NCI-H1092 treated with DMSO at 0.1 percent for 48 hours (cell line): ENCODE measurements around the gene DIP2B.
"Not testable (repeated sequence)": the region's sequence is repeated elsewhere in the genome, so short reads cannot be mapped to it uniquely, and the experiment has no call there.

Source experiments
- DNase-seq: peaks from one replicate; lab custom pipeline; 2025; lab: John Stamatoyannopoulos, UW

Gene DIP2B

GRCh38 chr12:50679612-50680011 lies 174.8 kb downstream of the DIP2B start:
- DNase-seq, result no peak

DNA sequence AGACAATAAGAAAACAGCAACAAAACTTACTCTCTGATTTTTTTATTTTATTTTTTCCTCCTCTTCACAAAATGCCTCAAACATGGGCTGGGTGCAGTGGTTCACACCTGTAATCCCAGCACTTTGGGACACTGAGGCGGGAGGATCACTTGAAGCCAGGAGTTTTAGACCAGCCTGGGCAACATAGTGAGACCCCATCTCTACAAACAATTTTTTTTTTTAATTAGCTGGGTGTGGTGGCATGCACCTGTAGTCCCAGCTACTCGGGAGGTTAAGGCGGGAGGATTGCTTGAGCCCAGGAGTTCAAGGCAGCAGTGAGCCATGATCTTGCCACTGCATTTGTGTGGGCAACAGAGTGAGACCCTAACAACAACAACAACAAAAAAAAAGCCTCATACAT lies 176.3 kb downstream of the DIP2B start:
- not testable (repeated sequence) for DNase-seq

GRCh38 chr12:50685641-50686040 lies 180.9 kb downstream of the DIP2B start:
- DNase-seq, result no peak

DNA sequence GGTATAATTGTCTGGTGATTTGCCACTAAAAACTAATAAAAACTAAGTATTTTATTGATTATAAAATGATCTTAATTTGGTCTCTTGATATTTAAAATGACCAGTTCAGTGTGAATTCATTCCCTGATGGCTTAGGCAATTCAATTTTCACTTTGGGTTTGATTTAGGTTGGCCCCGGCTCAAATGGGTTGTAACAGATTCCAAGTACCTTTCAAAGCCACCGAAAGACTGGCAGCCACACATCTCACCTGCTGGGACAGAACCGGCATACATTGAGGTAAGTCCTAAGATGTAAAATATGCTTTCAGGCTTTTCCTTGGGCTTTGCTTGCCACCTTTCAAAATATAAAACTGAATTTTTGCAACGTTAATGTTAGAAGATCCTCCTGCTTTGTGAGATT lies 181.6 kb downstream of the DIP2B start:
- DNase-seq, result no peak

DNA sequence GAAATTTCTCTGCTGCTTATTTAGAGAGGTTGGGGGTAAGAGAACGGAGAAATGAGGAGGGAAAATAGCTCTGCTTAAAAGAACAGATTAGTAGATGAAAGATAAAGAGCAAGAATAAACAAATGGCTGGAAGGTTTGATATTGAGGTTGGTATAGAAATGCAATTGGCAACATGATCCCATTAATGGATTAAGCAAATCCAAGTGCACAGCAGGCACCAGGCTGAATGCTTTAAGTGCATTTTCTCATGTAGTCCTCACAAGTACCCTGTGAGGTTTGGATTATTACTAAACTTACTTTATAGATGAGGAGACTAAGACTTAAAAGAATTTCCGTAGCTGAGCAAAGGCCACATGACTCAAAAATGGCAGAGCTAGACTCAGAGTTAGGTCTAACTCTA lies 182.2 kb downstream of the DIP2B start:
- no peak for DNase-seq

- DNase-seq, result no peak
These were observed 184.7 kb downstream of the DIP2B start for GRCh38 chr12:50689437-50689836.

DNA sequence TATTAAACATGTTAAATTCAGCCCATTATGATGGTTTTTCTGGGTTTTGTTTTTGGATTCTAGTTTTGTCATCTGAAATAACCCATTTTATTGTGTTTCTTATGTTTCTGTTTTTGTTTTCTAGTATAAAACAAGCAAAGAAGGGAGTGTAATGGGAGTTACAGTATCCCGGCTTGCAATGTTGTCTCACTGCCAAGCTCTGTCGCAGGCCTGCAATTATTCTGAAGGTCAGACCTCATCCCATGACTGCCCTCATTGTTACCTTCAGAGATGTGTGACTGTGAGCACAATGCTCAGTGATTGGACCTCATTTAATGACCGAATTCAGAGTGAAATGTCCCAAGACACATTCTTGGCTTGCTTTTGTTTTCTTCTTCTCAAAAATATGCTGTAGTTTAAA lies 186.1 kb downstream of the DIP2B start:
- no peak for DNase-seq

- DNase-seq, result no peak
These were observed 191.2 kb downstream of the DIP2B start for GRCh38 chr12:50695961-50696360.

- no peak for DNase-seq
These were observed 192.1 kb downstream of the DIP2B start for GRCh38 chr12:50696931-50697330.

DNA sequence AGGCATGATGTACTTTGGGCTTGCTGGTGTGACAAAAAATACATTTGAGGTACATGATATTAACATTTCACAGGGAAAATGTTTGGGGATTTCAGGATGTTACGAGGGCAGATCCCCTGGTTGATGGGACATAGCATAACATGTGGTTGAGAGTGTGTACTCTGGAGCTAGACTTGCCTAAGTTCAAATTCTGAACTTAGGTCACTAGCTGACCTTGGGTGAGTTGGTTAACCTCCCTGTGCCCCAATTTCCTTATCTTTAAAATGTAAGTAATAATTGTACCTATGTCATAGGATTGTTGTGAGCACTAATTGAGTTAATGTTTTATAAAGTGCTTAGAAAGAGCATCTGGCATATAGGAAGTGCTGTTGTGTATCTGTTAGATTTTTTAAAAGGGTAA lies 194.4 kb downstream of the DIP2B start:
- no peak for DNase-seq

DNA sequence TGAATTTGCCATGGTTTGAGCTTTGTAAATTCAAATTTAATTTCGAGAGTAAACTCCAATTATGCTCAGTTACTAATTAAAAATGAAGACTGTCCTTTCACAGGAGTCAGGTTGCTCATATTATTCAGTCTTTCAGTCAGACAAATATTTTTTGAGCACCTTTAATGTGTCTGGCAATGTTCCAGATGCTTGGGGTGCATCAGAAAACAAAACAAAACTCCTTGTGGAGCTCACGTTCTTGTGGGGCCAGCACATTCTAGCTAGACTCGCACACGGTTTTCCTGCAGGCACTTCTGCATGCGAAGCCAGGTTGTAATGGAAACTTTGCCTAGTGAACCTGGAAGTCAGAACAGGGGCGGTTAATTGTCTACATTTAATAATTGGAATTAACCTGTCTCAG lies 195.2 kb downstream of the DIP2B start:
- DNase-seq, result no peak

DNA sequence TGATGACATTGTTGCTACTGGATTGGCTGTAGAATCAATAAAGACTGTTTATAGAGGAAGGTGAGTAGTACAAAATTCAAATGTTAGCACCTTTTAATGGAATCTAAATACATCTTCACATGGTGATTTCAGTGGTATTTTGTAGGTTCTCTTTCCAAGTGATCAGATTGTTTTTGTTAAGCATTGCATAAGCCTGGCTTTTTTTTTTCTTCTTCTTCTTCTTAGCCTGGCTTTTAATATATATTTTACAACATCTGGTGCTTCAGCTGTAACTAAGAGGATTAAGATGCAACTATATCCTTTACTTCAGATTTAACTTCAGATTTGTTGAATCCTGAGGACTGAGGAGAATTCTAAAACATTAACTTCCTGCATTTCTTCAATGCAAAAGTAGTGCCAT lies 201.8 kb downstream of the DIP2B start:
- no peak for DNase-seq

- DNase-seq, result no peak
These were observed 202.6 kb downstream of the DIP2B start for GRCh38 chr12:50707396-50707795.

DNA sequence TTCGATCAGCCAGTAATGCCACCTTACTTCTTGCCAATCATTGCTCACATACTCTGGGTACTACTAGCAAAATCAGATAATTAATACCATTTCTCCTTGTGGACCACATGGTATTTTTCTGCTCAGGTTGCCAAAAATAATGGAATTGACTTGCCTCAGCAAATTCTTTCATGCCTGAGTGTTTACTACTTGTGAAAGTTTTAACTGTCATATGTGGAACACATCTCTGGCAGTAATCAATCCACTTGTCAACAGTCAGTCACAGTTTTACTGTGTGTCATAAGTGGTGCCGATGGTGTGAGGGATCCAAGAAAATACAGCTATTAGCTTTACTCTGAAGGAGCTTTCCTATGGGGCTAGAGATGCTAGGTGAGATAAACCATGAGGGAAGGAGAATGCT lies 203.8 kb downstream of the DIP2B start:
- no peak for DNase-seq

DNA sequence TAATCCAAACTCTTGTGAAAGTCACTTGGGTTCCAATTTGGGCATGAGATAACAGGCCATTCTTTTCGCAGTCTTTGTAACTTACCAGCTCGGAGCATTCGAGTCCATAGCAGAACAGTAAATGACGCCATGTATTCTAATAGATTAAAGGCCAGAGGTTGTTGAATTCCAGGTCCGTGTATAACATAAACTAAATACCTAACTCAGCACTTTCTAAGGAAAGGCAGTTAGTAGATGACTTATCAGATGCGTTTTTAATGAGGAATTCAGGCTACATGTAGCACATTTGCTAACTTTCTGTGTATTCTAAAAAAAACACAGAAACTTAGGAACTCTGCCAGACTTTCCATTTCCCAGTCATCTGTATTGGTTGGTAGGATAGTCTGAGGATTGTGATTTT lies 206.3 kb downstream of the DIP2B start:
- DNase-seq, result no peak

GRCh38 chr12:50715174-50715573 lies 210.4 kb downstream of the DIP2B start:
- DNase-seq, result no peak

DNA sequence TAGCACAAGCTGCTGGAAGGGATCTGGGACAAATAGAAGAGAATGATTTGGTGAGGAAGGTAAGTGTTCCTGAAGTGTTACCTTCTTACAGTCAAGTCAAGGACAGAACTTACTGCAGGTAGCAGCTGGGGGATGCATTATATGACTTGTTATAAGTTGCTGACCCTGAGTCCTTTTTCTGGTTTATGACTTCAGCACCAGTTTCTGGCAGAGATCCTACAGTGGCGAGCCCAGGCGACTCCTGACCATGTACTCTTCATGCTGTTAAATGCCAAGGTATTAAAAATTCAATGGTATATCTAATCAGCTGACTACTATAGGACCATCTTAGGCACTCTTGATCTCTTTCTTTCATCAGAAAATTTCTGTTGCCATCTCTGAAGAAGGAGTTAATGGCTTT lies 214.0 kb downstream of the DIP2B start:
- no peak for DNase-seq

DNA sequence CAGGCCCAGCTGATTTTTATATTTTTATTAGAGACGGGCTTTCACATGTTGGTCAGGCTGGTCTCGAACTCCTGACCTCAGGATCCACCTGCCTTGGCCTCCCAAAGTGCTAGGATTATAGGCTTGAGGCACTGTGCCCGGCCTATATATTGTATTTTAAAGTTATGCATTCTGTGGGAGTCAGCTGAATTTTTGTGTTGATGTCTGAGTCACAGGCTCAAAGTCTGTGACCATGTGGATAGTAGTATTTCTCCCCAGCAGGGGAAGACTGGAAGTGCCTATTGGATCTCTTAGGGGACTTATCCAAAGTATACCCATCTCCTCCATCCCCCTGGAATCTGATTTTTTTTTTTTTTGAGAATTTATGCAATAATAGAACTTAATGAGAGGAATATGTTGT lies 215.3 kb downstream of the DIP2B start:
- no peak for DNase-seq

DNA sequence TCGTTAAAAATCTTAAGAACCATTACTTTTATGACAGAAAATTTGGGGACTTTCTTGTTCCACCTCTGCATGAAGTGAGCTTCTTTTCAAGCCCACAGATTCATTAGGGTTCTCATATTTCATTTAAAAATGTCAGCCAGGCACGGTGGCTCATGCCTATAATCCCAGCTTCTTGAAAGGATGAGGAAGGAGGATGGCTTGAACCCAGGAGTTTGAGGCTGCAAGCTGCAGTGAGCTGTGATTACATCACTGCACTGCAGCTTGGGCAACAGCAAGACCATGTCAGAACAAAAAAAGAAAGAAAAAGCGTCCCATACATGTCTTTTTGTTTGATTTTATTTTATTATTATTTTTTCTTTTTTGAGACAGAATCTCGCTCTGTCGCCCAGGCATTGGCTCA lies 215.7 kb downstream of the DIP2B start:
- no peak for DNase-seq

DNA sequence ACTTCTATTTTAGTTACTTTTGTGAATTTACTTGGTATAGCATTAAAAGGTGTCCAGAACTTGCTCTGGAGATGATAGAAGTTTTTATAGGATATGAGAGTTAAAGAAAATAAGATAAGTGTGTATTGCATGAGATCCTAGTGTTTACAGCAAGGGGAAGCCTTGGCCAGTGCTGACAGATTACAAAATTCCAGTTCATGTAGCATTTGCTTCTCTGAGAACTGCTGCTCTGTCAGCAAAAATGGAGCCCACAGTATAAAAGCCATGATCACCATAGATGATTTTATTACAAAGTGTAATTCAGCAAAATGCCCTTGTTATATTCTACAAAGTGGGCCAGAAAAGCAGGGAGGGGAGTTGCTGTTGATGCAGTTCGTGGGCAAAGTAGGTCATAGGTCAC lies 219.1 kb downstream of the DIP2B start:
- DNase-seq, result no peak

DNA sequence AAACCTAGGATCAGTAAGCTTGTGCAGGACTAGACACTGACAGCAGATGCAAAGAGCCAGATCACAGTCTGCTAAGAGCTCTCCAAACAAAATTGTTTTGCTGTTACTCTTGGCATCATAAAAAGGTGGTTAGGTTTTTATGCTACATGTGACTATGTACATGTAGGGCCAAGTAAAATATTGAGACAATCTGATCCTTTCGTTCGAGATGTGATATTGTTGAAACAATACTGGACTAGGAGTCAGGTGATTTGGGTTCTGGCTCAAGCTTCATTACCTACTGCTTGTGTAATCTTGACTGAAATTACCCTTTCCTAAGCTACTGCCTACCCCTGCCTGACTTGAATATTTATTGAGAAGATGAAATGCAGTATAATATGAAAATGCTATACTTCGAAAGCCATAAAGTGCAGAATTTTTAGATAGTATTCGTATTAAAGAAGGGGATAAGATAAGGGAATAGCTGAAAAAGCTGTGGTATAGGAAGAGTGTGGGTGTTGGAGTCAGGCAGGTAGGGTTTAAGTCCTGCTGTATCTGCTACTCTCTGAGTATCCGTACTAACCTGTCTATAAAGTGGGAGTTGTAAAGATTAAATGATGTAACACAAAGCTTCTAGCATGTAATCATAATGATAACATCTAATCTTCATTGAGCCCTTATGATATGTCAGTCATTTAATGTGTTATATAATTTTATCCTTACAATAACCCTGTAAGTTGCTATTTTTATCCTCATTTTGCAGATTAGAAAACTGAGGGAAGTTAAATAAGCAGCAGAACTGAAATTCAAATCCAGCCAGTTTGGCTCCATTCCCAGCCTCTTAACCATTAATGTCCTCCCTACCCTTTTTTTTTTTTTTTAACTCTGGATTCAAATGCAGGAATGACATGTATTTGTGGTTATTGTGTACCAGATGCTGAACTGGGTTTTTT lies 220.5 kb downstream of the DIP2B start:
- DNase-seq, result peak; percentile 20

GRCh38 chr12:50727466-50727865 lies 222.7 kb downstream of the DIP2B start:
- no peak for DNase-seq

- DNase-seq, result no peak
These were observed 223.6 kb downstream of the DIP2B start for GRCh38 chr12:50728417-50728816.

GRCh38 chr12:50728841-50729240 lies 224.1 kb downstream of the DIP2B start:
- DNase-seq, result no peak
